ENCODE measurements around the gene TUG1. TPM values are rescaled to one million over a fixed set of nuclear protein-coding genes. Genes with fewer than 3 reads are reported as not detected.

TUG1 gene
- total and polyA plus RNA-seq, 9 of the 15 experiments (the other 6 are each of a cell fraction or from before 2014, with no cell fraction given) = 24.7 to 132 (median 58.9) TPM

- ChIA-PET CTCF (ENCODE audit: low intra/inter-chr PET ratio) (interaction anchor here (0.7 kb wide), 1 partner anchor 105 kb away, joined by 4 read pairs; no protein-coding TSS in a partner anchor), POLR2A (interaction anchor here (1.4 kb wide), 1 partner anchor 13 kb away, joined by 3 read pairs; no protein-coding TSS in a partner anchor)
- FAIRE-seq (no peak), ATAC-seq (no peak), DNase-seq (ENCODE audit: extremely low read depth in 1 of 4, low spot score in 3 of 4) (no peak)
- Histone ChIP-seq H3K79me2 (ENCODE audit: control insufficient read depth, insufficient read depth, low read length) (no peaks in the 10 kb centered on the region), H3K27me3 (ENCODE audit: control insufficient read depth in 2 of 2, insufficient read depth in 2 of 2, low read length in 2 of 2) (no peaks in the 10 kb centered on the region), H4K20me1 (replicated peaks; ENCODE audit: control insufficient read depth, insufficient read depth, low read length) (no peaks in the 10 kb centered on the region), H3K4me2 (ENCODE audit: insufficient read depth, low read length) (no peak overlapping the region), H3K9me3 (replicated peaks; ENCODE audit: control insufficient read depth, insufficient read depth, low read depth, low read length) (no peaks in the 10 kb centered on the region), H3K9ac (ENCODE audit: insufficient read depth in 1 of 2, low read depth in 2 of 2, low read length in 2 of 2) (no peak overlapping the region), H3K36me3 (ENCODE audit: control insufficient read depth, insufficient read depth, low read length) (peaks cover 30% of the 10 kb centered on the region; the same call in 2 of the 3 replicates), H3K4me1 (replicated peaks in 1 of 2; ENCODE audit: control insufficient read depth in 2 of 2, insufficient read depth in 2 of 2, low read length in 2 of 2) (no peaks in the 10 kb centered on the region), H3K4me3 (no peak overlapping the region), H2AFZ (ENCODE audit: low read depth, low read length) (no peak overlapping the region), H3K27ac (ENCODE audit: extremely low read depth, low read depth, low read length) (no peak overlapping the region), H3K9me1 (ENCODE audit: control insufficient read depth, insufficient read depth, low read length) (no peaks in the 10 kb centered on the region)
- 82% methylated on average over 7 of the region's 9 CpGs for WGBS (ENCODE audit: insufficient coverage, low coverage, missing lambda C conversion rate)
- in situ Hi-C loops (cut with MboI) = loop anchor here (5.0 kb wide), 1 partner anchor 156 kb away; no protein-coding TSS in a partner anchor
- BruUV-seq (replicated peaks) = no TSS peak
- intact Hi-C loops (cut with micrococcal nuclease) = no loop called here
- TF ChIP-seq MEF2D (tag; conservative IDR thresholded peaks at IDR 0.05; ENCODE audit: low read depth) (no peak), CREBBP (IDR thresholded peaks at IDR 0.05; ENCODE audit: low read depth, low read length) (no peak), ZNF444 (CRISPR knock-in tag; IDR thresholded peaks at IDR 0.05) (no peak), ZBTB33 (CRISPR knock-in tag; IDR thresholded peaks at IDR 0.05) (no peak), RUNX1 (IDR thresholded peaks at IDR 0.05; ENCODE audit: low read depth) (no peak), CHD7 (IDR thresholded peaks at IDR 0.05; ENCODE audit: low read depth, low read length) (no peak), E2F3 (CRISPR knock-in tag; IDR thresholded peaks at IDR 0.05) (no peak), TEAD1 (CRISPR knock-in tag; IDR thresholded peaks at IDR 0.05) (no peak), BCL6 (CRISPR knock-in tag; IDR thresholded peaks at IDR 0.05) (no peak)
Observed at GRCh38 chr22:30923168-30923900, 45.7 kb upstream of the TUG1 start.
